ENCODE data around the gene ST3GAL3.

GRCh38 chr1:43750083-43750482, 42.7 kb downstream of the ST3GAL3 start:
- TF ChIP-seq CTCF (IDR thresholded peaks at IDR 0.05) (no peak), POLR2A (IDR thresholded peaks at IDR 0.05) (no peak)

Data from right lobe of liver (tissue), 4 donors.